ENCODE measurements around the gene ZNF217.
"Not testable (repeated sequence)": the region's sequence is repeated elsewhere in the genome, so short reads cannot be mapped to it uniquely, and the experiment has no call there.

Gene ZNF217

GRCh38 chr20:53529658-53530057 lies 64.0 kb downstream of the ZNF217 start:
- no peak overlapping the region for H3K4me3 ChIP-seq (ENCODE audit: low read length)
- no peak for TF ChIP-seq CTCF (conservative IDR thresholded peaks at IDR 0.05; ENCODE audit: low read length)
- no peak for DNase-seq (ENCODE audit: low read depth)

- H3K4me3 ChIP-seq (ENCODE audit: low read length), result no peak overlapping the region
- no peak for TF ChIP-seq CTCF (conservative IDR thresholded peaks at IDR 0.05; ENCODE audit: low read length)
- no peak for DNase-seq (ENCODE audit: low read depth)
Measured at GRCh38 chr20:53527196-53527595, 66.4 kb downstream of the ZNF217 start.

- DNase-seq (ENCODE audit: low read depth), result no peak
- H3K4me3 ChIP-seq (ENCODE audit: low read length), result no peak overlapping the region
- no peak for TF ChIP-seq CTCF (conservative IDR thresholded peaks at IDR 0.05; ENCODE audit: low read length)
Measured at GRCh38 chr20:53524589-53525312, 68.9 kb downstream of the ZNF217 start.

- not testable (repeated sequence) for DNase-seq (ENCODE audit: low read depth); H3K4me3 ChIP-seq (ENCODE audit: low read length)
Measured at GRCh38 chr20:53523615-53524014, 70.0 kb downstream of the ZNF217 start.

- no peak overlapping the region for H3K4me3 ChIP-seq (ENCODE audit: low read length)
- DNase-seq (ENCODE audit: low read depth), result no peak
- TF ChIP-seq CTCF (conservative IDR thresholded peaks at IDR 0.05; ENCODE audit: low read length), result no peak
Measured at GRCh38 chr20:53522696-53523095, 70.9 kb downstream of the ZNF217 start.

- TF ChIP-seq CTCF (conservative IDR thresholded peaks at IDR 0.05; ENCODE audit: low read length), result no peak
- DNase-seq (ENCODE audit: low read depth), result no peak
- no peak overlapping the region for H3K4me3 ChIP-seq (ENCODE audit: low read length)
Measured at GRCh38 chr20:53522026-53522425, 71.6 kb downstream of the ZNF217 start.

GRCh38 chr20:53521421-53521820 lies 72.2 kb downstream of the ZNF217 start:
- not testable (repeated sequence) for H3K4me3 ChIP-seq (ENCODE audit: low read length)
- peak; percentile 48 for DNase-seq (ENCODE audit: low read depth)

GRCh38 chr20:53517146-53517545 lies 76.5 kb downstream of the ZNF217 start:
- DNase-seq (ENCODE audit: low read depth), result no peak
- TF ChIP-seq CTCF (conservative IDR thresholded peaks at IDR 0.05; ENCODE audit: low read length), result no peak
- no peak overlapping the region for H3K4me3 ChIP-seq (ENCODE audit: low read length)

Data from AG10803 (cell line).